ENCODE measurements around the gene VPS51.

GRCh38 chr11:65134240-65134951 lies 38.4 kb downstream of the VPS51 start, which contains the start of gene SYVN1:
- TF ChIP-seq CTCF (conservative IDR thresholded peaks at IDR 0.05; ENCODE audit: low read length) (no peak), EZH2phosphoT487 (IDR thresholded peaks at IDR 0.05; ENCODE audit: borderline replicate concordance, low read depth, low read length) (no peak)

Data from OCI-LY7 (cell line).